Measurements from ENCODE around the gene KCNQ1.

KCNQ1 gene

DNA sequence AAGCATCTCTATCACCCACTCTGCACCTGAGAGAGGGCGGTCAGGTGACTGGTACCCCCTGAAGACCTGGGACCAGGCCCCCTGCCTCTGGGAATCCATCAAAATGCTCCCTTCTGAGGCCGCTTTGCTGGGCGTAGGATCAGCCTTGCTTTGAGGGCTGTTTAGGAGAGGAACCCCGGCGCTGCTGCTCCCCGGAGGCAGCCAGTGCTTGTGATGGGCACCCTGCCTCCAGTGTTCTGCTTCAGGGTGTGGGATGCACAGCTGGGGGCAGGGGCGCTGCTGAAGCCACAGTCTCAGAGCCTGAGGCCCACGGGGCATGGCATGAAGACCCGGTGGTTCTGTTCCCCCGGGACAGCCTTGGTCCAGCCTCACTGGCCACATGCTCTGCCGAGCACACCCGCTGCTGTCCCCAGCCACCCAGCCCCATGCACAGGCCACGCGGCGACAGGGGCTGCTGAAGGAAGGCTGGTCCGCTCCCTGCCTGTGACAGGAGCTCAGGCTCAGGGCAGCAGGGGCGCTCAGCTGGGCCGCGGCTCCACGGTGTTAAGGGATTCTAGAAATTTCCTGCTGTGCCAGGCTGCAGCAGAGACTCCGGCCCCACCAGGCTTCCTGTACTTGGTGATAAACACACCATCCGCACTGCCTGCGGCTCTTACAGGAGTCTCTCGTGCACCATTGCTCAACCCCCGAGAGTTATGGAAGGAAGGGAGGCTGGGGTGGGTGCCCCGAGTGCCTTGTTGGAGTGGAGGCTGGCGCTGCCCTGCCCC is 91.0 kb downstream of the KCNQ1 start:
- no peak for DNase-seq (ENCODE audit: low read depth)

DNA sequence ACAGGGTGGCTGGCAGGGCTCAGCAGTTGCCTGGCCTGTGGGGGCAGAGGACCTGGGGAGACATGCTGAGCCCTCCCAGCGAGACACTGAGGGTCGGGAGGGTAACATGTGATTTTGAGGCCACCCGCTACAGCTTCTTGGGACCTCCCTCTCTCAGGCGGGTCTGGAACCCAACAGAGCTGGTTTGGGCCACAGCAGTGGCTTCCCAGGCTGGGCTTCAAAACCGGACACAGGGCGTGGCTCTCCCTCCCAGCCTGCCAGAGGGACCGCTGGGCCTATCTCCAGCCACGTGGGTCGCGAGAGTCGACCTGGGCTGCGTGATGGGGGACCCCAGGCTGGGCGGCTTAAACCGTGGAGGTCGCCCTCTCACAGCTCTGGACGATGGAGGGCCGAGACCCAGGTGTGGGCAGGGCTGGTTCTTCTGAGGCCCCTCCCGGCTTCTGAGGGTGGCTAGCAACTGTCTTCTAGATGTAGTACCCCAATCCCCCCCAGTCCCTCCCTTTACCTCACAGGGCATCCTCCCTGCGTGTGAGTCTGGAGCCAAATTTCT is 91.7 kb downstream of the KCNQ1 start:
- no peak for DNase-seq (ENCODE audit: low read depth)

DNA sequence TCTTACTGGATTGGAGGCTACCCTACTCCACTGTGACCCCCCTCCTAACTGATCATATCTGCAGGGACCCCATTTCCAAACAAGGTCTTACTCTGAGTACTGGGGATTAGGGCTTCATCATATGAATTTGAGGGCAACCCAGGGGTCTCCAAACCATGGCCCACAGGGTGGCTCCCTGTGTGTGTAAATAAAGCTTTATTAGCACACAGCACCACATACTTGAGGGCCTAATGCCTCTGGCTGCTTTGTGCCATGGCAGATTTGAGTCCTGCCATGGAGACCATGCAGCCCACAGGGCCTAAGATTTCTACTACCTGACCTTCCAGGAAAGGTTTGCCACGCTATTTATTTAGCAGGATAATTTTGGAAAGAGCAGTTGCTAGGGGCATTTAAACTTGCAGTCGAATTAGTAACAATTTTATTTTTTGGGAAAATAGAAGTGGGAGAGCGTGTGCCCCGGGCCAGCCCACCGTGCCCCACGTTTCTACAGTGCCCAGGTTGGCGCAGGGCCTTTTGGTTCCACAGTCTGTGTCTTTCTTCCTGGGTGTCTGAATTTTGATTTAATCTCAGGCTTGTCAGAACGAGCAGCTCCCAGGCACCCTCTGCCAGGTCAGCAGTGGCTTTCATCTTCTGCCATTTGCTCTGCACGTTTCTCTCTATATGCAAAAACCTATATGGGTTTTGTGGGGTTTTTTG is 92.3 kb downstream of the KCNQ1 start:
- DNase-seq (ENCODE audit: low read depth): no peak

DNA sequence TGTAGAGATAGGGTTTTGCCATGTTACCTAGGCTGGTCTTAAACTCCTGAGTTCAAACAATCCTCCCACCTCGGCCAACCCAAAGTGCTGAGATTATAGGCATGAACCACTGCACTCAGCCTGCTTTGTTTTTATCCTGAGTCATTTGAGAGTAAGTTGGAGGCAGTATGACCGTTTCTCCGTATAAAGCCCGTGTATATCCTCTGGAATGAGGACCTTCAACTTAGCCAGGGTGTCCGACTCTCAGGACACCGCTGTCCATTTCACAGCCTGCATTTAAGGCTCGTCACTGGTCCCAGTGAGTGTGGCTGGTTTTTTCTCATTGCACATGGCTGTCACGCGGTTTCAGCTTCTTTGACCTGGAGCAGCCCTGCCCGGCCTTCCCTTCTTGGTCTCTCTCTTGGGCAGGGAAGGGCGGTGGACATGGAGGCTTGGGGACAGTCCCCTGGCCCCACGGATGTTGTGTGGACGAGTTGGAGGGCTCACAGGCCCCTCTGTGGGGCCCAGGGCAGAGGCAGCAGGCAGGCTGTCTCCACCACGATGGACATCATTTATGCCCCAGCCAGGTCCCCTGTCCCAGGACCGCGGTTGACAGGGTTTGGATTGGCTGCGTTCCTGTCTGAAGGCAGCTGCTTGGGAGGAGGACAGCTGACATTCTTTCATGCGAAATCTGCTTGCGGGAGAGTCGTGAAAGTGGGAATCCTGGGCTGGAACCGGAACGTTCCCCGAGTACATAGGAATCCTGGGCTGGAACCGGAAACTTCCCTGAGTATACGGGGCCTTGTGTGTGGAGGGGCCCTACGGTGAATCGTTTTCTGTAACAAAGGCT is 93.3 kb downstream of the KCNQ1 start:
- no peak for DNase-seq (ENCODE audit: low read depth)

DNA sequence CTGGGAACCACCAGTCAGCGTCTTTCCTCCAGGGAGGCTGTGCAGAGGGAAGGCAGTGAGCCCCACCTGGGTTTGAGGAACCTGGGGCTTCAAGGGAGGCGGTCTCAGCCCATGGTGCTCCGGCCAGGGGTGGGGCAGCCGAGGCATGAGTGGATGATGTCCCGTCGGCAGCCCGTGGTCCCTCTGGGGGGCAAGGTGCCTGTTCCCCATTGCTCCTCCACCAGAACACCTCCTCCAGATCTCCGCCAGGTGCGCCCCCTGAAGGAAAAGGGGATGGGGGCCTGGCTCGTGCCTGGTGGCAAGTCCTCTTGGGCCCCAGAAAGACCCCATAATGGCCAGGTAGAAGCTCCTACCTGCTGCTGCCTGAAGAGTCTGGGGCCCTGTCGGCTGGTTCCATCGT is 94.1 kb downstream of the KCNQ1 start:
- DNase-seq (ENCODE audit: low read depth): no peak

DNA sequence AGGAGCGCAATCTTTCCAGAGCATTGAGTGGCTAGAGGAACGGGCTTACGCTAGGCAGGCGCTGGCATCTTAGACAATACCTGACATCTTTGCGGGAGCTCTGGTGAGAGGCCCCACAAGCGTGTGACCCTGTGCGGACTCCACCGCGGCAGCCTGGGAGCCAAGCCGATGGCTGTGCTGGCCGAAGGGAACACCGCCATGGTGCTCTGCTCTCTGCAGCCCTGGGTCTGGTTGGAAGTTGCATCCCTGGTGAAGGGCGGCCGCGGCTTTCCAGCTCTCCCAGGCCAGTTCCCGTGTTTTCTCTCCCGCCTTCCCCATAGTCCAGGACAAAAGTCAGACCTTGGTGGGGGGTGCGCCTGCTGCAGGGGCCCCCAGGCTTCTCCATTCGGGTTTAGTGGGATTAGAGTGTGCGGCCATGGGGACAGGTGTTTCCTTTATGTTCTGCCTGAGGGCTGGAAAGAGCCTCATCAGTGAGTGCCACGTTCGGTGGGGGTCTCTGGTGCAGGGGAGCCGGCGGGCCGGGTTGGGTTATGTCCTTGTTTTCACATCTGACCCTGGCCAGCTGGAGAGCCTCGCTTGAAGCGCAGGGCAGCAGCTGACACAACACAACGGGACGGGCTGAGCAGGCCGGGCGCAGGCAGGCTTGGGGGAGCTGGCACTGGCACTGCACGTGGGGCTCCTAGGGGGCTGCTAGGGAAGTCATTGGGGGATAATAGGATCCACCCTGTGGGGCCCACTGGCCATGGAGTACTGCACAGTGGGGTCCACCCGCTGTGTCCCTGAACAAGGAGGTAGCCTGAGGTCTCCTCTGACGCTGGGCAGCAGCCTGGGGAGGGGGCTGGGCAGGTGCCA is 94.8 kb downstream of the KCNQ1 start:
- no peak for DNase-seq (ENCODE audit: low read depth)

DNA sequence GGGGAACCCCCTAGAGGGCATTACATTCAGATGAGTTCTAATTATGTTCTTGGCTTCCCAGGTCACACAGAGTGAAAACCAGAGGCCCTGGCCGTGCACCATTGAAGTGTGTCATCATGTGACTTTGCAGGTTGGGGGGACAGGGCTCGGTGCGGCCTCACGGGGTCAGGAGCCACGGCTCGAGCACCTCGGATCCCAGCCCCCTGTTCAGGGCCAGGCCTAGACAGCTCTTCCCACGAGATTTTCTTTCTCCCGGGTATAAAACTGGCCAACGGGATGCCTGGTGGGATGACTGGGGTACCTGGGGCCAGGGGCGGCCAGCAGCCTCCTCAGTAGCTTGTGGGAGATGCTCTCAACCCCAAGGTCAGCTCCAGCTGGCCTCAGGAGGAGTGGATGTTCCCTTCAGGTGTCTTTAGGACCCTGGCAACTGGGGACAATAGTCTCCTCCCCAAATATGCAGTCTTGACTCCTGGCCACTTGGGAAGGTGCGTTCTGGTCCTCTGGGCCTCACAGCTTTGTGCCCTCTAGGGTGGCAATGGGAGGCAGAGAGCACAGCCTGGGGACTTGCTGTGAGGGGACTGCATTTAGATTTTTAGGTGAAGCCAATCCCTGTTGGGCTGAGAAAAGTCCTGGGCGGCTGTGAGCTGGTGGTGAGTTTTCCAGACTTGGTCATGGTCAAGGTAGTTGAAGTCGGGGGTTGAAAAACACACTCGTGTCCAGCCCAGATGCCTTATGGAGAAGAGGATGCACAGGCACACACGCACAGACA is 95.6 kb downstream of the KCNQ1 start:
- DNase-seq (ENCODE audit: low read depth): no peak

DNA sequence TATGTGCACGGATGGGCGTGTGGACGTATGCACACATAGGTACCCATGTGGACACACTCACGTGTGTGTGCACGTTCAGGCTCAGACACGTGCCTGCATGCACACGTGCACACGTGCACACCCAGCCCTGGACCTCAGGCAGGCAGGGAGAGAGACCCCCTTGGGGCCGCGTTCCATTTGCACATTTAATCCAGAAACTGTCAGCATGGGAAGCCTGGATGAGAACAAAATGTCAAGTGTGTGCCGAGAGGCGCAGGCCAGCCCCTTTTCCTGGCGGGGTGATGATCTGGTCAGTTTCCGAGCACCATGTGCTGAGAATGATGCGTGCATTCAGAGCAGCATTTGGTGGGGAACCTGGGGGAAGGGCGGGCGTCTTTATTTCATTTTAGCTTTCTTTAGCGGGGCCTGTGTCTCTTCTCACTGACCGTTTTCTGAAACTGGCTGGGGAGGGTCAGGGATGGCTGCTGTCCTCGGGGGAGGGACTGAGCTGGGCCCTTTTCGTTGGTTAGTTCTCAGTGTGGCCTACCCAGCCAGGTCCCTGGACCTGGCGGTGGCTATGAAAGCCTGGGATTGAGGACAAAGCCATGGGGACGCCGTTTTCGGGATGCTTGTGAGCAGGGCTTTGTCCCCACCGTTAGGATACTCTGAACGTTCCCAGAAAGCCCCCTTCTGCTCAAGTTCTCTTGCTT is 96.3 kb downstream of the KCNQ1 start:
- no peak for DNase-seq (ENCODE audit: low read depth)

DNA sequence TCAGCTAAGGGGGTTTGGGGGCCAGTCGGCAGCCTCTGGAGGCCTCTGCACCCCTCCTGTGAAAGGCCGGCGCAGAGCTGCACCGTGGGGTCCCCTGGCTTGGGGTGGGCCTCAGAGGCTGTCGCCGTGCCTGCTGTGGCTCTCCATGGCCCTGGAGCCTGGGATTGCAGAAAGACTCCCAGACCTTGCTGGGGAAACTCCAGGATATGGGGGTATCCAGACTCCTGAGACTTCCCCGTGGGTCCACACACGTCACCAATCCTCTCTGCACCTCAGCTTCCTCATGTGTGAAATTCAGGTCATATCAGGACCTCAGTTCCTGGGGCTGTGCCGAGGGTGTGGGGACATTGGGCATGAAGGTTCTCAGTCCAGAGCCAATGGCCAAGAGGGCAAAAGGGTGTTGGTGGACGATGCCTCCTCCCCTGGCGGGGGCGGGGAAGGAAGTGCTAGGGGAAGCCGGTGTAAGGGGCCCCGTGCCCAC is 97.1 kb downstream of the KCNQ1 start:
- DNase-seq (ENCODE audit: low read depth): no peak

DNA sequence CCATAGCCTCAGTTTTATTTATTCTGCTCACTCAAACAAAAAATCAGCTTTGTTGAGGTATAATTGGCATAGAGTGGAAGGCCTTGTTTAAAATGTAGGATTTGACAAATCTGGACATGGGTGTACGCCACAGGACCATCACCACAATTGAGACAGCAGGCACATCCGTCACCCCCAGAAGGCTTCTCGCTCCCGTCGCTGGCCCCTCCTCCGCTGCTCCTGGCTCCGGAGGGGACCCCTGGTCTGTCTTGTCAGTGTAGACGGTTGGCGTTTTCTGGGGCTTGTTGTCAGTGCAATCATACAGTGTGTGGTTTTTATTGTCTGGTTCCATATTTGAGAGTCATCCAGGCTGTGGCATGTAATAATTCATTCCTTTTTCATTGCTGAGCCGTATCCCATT is 97.6 kb downstream of the KCNQ1 start:
- DNase-seq (ENCODE audit: low read depth): no peak

DNA sequence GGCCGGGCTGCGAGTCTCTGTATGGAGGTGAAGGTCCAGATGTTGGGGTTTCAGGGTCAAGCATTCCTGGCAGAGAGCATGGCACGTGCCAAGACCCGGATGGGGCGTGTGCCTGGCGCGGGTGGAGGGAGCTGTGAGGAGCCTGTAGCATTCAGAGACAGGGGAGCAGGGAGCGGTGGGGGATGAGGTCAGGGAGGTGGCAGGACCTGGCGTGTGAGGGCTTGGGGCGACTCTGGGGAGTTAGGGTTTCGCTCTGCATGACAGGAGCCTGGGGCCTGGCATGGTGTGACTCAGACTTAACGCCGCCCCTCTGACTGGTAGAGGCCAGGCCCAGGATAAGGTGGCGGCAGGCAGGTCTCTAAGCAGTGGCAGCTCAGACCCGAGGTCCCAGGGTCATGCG is 103.0 kb downstream of the KCNQ1 start:
- DNase-seq (ENCODE audit: low read depth): no peak

DNA sequence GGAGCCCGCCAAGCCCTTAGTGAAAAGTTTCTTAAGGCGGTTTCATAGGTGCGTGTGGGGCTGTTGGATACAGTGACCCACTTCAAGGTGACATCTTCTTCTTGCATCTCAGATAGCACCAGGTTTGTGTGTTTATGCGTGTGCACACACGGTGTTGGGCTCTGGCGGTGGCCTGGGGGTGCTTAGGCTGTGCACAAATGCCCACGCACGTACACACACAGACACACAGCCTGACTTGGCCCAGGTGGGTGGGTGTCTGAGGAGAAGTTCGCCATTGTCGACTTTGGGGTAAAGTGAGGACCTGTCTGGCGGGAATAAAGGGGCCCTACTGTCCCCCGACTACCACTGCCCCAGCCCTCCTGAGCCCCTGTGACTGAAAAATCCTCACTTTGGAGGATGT is 103.8 kb downstream of the KCNQ1 start:
- DNase-seq (ENCODE audit: low read depth): no peak

DNA sequence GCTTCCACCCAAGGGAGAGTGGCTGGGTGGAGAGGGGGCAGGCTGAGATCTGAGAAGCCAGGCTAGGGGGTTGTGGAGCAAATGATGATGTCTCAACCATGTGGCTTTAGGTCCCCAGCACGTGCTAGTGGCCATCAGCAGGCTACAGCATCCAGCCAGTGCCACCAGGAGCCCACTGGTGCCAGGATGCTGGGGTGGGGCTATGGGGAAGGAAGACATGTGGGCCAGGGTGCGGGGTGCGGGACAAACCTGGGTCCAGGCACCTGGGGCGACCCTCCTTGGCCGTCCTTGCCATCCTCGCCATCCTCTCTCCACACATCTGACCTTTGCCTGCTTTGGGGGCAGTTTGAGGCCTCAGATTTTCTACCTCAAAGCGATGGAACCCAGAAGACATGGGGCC is 104.3 kb downstream of the KCNQ1 start:
- no peak for DNase-seq (ENCODE audit: low read depth)

DNA sequence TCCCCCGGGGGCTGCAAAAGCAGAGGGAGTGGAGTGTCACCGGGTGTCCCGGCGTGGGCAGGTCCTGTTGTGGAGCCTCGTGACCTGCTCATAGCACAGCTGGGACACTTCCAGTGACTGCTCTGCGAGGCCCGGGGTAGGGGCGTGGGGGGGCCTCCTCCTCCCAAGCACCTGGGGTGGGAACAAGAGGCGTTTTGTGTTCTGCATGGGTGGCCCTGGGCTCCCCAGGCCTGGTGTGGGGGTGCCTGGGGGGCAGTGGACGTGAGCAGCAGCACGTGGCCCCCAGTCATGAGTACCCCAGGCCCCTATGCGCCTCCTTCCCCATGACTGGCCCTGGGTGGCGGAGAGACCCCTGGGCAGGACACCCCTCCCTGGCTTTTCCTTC is 104.7 kb downstream of the KCNQ1 start:
- DNase-seq (ENCODE audit: low read depth): no peak

DNA sequence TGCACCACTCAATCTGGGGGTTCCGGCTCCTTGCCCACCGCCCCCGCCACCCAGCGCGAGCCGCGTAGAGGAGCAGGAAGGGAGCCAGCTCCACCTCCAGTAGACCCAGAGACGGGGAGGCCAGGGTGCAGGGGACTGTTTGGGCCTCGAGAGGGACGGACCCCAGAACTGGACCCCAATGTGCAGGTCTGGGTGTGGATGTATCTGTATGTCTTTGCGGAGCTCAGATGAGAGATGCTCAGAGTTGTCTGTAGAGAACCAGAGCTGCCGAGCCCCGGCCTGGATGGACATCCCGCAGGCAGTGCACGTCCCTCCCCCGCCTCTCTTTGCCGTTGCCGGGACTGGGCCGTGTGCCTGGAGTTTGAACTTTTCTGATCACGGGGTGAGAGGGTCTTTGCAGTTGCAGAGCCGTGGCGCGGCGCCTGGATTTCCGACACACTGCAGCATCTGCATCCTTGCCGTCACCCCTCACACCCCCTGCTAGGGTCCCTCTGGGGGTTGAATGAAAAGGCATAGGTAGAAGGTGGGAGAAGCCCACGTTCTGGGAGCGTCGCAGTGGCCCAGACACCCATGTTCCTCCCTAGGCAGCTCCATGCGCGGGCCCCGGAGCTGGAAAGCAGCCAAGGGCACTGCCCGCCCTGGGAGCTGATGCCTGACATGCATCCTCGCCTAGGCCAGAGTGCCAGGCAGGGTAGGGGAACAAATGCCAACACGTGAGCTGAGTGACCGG is 105.2 kb downstream of the KCNQ1 start:
- no peak for DNase-seq (ENCODE audit: low read depth)

DNA sequence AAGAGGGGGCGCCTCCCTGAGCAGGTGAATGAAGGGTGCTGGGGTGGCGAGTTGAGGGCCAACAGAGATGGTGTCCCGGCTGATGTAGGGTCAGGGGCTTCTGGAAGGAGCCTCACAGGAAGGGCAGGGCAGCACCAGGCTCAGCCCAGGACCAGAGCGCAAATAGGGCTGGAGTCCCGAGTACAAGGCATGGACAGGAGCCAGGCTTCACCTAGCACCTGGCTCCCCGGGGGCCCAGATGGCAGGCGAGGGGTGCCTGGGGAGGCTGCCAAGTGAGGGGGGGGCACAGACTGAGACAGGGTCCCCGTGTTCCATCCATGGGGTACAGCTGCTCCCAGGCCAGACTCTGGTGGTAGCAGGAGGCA is 105.8 kb downstream of the KCNQ1 start:
- DNase-seq (ENCODE audit: low read depth): no peak

DNA sequence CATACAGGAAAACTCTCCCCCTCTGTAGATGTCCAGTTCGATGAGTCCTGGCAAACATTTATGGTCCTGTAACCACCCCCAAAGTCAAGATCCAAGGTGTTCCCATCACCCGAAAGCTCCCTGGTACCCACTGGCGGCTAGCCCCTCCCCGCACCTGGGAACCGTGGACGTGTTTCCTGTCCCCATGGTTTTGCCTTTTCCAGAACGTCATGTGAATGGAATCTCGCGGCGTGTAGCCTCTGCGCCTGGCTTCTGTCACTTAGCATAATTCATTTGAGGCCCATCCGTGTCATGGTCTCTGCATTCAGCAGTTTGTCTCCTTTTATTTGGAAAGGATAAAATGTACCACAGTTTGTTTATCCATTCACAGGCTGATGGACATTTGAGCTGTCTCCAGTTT is 106.3 kb downstream of the KCNQ1 start:
- DNase-seq (ENCODE audit: low read depth): no peak

DNA sequence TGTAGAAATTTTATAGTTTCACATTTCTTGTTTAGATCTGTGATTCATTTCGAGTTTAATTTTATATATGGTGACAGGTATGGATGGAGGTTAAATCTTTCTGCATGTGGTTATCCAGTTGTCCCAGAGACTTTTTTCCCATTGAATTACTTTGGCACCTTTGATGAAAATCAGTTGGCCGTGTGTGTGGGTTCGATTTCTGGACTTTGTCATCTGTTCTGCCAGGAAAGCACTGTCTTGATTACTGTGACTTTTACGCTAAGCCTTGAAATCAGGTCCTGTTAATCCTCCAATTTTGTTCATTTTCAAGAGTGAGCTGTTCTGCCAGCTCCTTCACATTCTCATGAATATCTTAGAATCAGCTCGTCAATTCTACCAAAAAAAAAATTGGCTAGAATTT is 107.4 kb downstream of the KCNQ1 start:
- DNase-seq (ENCODE audit: low read depth): no peak

DNA sequence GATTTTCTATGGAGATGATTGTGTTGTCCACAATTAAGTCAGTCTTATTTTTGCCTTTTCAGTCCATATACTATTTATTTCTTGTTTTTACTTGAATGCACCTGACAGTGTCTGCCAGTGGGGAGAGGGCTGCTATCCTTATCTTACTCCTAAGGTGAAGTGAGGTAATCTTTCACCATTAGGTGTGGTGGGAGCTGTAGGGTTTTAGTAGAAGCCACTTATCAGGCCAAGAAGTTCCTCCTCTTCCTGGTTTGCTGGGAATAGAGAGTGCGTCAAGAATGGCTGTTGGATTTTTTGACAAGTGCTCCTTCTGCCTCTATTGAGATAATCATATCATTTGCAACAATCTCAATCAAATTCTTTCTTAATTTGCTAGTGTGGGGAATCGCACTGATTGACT is 108.4 kb downstream of the KCNQ1 start:
- no peak for DNase-seq (ENCODE audit: low read depth)

DNA sequence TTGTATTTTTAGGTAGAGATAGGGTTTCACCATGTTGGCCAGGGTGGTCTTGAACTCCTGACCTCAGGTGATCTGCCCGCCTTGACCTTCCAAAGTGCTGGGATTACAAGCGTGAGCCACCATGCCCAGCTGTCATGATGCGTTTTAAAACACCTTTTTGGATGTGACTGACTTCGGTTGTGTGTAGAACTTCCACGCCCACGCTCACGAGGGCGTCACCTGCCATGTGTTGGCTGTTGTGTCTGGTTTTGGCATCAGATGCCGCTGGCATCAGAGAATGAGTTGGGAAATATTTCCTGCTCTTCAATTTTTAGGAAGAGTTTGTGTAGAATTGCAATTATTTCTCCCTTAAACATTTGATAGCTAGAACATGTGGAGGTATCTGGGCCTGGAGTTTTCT is 109.1 kb downstream of the KCNQ1 start:
- no peak for DNase-seq (ENCODE audit: low read depth)

Measured in T-helper 22 cell (primary cell).